NCI-H1048 (cell line): ENCODE data around the gene SPAG9.

Source experiments
- DNase-seq: peaks from one replicate; lab custom pipeline; 2025; lab: John Stamatoyannopoulos, UW

Gene SPAG9

DNA sequence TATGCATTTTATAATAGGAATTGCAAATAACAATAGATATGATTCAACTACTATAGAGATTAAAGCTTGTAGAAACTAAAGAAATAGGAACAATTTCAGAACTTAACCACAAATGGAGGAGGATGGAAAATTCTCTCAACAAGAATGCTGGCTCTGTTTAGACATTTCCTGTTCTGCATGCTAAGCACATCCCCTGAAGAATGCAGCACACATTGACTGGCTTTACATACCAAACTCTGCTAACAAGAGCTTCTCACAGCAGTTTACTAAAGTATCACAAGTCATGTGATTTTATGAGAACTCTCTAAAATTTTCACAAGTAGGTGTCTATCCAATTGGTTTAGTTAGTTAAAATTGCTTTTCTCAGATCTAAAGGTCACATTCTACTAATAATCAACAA lies 85.2 kb downstream of the SPAG9 start:
- DNase-seq = peak; percentile 44

DNA sequence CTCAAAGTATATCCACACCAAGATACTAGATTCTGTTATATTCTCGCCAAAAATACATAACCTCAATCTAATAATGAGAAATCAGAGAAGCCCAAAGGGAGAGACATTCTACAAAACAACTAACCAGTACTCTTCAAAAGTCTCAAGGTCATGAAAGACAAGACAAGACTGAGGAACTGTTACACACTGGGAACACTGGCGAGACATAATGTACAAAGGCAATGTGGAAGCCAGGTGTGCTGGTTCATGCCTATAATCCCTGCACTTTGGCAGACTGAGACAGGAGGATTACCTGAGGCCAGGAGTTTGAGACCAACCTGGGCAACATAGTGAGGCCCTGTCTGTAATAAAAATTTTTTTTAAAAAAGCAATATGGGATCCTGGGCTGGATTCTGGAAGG lies 85.9 kb downstream of the SPAG9 start:
- no peak for DNase-seq

DNA sequence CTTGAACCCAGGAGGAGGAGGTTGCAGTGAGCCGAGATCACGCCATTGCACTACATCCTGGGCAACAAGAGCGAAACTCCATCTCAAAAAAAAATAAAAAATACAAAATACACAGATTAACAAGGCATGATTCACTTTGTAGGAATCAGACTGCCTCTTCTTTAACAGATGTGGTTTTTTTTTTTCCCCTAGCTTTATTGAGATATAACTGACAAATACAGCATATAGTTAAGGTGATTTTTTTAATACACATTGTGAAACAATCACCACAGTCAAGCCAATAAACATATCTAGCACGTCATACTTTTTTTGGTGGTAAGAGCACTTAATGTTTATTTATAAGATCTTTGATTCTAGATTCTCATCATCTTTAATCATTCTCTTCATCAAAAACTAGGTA lies 87.8 kb downstream of the SPAG9 start:
- DNase-seq = no peak

DNA sequence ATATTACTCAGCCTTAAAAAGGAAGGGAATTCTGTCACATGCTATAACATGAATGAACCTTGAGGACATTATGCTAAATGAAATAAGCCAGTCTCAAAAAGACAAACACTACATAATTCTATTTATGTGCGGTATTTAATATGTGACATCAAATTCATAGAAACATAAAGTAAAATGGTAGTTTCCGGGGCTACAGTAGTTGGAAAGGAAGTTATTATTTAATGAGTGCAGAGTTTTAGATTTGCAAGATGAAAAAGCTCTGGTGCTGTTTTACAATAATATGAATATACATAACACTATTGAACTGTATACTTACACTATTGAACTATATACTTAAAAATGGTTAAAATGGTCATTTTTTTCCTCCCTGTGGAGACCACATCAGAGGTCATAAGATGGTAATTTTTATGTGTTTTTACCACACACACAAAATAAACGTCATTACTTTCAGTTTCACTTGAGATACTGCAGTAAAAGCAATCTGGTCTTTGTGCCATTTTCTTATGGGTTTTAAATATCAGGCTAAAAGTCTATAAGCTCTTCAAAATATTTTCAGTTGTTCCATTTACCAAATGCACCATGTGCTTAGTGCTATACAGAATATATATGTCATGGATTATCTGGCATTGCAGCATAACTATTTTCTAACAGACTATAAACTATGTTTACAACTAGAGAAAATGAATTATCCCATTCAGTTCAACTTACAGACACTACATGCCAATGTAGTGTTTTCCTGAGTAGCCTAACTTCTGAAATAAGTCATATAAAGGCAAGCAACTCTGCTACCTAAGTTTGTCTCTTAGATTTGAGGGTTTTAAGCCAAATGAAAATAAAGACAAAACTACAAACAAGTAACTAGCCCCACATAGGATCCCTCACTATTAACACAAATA lies 90.9 kb downstream of the SPAG9 start:
- no peak for DNase-seq

GRCh38 chr17:51029142-51029541 lies 91.5 kb downstream of the SPAG9 start:
- DNase-seq = no peak

- DNase-seq = no peak
Measured at GRCh38 chr17:51028176-51028863, 92.3 kb downstream of the SPAG9 start.

GRCh38 chr17:51018541-51018940 lies 102.1 kb downstream of the SPAG9 start:
- DNase-seq = no peak

- no peak for DNase-seq
Measured at GRCh38 chr17:51017270-51017669, 103.4 kb downstream of the SPAG9 start.

DNA sequence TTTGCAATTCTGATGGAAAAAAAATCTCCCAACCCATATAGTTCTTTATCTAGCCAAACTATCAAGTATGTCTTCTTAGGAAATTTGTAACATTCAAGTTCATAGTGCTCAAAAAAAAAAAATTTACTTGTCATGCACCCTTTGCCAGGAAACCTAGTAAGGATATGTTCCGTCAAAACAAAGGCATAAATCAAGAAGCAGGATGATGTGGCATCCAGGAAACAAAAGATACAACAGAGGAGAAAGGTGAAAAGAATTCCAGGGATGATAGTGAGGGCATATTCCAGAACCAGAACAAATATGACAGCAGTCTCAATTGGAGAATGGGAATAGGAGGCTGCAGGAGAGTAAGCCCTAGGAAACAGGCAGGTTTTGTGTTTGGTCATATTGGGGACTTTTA lies 104.6 kb downstream of the SPAG9 start:
- DNase-seq = no peak

GRCh38 chr17:51015145-51015558 lies 105.5 kb downstream of the SPAG9 start:
- no peak for DNase-seq

DNA sequence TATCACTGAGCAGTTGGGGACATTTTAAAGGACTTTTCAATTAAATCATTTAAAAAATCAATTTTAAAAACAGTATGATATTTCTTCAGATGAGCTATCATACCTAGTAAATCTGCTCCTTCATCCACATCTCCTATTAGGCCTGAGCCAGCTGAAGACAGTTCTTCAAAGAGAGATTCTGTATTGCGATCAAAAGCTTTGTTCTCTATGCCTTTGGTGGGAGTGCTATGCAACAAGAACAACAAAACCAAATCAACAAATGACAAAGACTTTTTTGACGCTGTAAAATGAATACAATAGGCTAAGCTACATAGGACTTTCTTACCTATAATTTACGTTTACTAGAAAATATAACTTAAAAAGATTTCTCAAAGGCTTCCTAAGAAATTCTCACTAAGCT lies 106.5 kb downstream of the SPAG9 start:
- DNase-seq = no peak

GRCh38 chr17:51013322-51013721 lies 107.3 kb downstream of the SPAG9 start:
- no peak for DNase-seq

DNA sequence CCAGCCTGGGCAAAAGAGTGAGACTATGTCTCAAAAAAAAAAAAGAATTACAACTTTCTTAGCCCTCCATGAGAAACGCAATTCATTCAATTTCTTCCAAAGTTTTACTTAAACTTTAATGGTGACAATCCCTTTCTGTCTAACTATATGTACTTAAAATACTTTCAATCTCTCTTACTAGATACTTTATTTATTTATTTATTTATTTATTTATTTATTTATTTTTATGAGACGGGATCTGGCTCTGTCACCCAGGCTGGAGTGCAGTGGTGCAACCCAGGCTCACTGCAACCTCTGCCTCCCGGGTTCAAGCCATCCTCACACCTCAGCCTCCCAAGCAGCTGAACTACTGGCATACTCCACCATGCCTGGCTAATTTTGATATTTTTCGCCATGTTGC lies 108.1 kb downstream of the SPAG9 start:
- no peak for DNase-seq

- no peak for DNase-seq
Measured at GRCh38 chr17:51010173-51010675, 110.4 kb downstream of the SPAG9 start.

GRCh38 chr17:51006601-51007000 lies 114.1 kb downstream of the SPAG9 start:
- no peak for DNase-seq

- DNase-seq = no peak
Measured at GRCh38 chr17:51005768-51006167, 114.9 kb downstream of the SPAG9 start.

DNA sequence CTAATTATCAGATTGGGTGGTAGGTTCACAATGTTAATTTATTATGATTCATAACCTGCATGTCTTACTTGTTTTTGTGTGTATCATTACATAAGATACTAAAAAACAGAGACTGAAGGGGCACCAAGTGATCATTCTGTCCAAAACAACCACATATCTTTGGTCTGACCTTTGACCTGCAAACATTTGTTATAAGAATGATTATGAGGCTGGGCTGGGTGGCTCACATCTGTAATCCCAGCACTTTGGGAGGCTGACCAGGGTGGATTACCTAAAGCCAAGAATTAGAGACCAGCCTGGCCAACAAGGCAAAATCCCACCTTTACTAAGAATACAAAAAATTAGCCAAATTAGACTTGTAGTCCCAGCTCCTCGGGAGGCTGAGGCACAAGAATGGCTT lies 116.4 kb downstream of the SPAG9 start:
- no peak for DNase-seq

GRCh38 chr17:51000835-51001638 lies 119.6 kb downstream of the SPAG9 start:
- DNase-seq = peak; percentile 43

- no peak for DNase-seq
Measured at GRCh38 chr17:50995668-50996067, 125.0 kb downstream of the SPAG9 start.

DNA sequence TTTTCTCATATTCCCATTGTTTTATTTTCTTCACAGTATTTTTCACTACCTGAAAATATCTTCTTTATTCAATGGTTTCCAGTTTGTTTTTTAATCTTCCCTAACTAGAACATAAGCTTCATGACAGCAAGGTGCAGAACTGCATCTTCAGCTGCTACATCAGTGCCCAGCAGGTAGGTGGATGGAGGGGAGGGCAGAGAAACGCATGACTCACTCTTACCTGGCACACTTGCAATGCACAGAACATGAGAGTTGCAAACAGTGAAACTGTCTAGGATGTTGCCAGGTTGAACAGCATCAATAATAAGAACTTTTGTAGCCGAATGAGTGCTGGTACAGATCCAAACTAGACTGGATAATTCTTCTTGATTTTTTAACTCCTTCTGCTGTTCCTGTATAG lies 127.1 kb downstream of the SPAG9 start:
- DNase-seq = no peak

DNA sequence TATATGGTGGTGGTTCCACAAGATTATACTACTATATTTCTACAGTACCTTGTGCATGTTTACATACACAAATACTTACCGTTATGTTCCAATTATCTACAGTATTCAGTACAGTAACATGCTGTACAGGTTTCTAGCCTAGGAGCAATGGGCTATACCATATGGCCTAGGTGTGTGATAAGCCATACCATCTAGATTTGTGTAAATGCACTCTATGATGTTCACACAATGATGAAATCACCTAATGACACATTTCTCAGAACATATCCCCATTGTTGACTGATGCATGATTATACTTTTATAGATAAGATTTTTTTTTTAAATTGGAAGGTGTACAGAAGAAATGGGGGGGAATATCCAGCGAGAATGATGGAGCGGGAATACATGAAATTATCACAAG lies 131.5 kb downstream of the SPAG9 start:
- no peak for DNase-seq

GRCh38 chr17:50988427-50988826 lies 132.2 kb downstream of the SPAG9 start:
- no peak for DNase-seq
